HK-2 (cell line): ENCODE data around the gene OR5AU1.
"Not testable (repeated sequence)": the region's sequence is repeated elsewhere in the genome, so short reads cannot be mapped to it uniquely, and the experiment has no call there.

Experiments
- DNase-seq: peaks from one replicate; pipeline ENCODE4 v3.0.0-alpha.2; 2018; ENCODE audit not compliant: unreplicated experiment

Gene OR5AU1

DNA sequence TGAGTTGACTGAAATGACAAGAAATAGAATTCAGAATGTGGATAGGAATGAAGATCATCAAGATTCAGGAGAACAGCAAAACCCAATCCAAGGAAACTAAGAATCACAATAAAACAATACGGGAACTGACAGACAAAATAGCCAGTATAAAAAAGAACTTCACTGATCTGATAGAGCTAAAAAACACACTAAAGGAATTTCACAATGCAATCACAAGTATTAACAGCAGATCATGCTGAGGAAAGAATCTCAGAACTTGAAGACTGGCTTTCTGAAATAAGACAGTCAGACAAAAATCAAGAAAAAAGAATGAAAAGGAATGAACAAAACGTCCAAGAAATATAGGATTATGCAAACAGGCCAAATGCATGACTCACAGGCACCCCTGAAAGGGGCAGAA lies 15.3 kb upstream of the OR5AU1 start:
- DNase-seq = no peak

DNA sequence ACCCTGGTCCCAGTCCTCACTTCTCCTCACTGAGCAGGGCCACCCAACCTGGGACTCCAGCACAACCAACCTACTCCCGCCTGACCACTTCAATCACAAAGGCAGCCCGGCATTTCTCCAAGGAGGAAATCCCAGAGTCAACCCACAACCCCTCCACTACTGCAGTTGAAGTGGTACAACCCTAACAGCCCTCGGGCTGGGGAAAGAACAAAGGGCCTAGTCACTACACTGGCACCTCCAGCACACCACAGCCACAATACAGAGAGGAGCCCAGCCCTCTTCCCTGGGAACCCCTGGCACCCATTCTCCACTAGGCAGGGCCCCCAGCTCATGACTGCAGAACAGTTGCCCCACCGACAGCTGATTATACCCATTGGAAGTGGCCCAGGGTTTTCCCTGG lies 13.7 kb upstream of the OR5AU1 start:
- DNase-seq = no peak

DNA sequence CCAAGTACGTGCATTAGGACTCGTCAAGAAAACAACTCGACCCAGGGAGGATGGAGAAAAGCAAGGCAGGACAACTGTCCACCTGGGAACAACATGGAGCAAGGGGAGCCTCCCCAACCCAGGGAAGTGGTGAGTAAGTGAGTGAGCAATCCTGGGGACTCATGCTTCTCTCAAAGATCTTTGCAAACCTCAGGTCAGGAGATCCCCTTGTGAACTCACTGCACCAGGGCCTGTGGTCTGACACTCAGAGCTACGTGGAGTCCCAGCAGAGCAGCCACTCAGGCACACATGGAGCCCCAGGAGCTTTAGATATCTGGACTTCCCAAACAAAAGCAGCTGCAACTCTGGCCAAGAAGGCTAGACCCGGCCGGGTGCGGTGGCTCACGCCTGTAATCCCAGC lies 12.2 kb upstream of the OR5AU1 start:
- DNase-seq = peak; percentile 15

DNA sequence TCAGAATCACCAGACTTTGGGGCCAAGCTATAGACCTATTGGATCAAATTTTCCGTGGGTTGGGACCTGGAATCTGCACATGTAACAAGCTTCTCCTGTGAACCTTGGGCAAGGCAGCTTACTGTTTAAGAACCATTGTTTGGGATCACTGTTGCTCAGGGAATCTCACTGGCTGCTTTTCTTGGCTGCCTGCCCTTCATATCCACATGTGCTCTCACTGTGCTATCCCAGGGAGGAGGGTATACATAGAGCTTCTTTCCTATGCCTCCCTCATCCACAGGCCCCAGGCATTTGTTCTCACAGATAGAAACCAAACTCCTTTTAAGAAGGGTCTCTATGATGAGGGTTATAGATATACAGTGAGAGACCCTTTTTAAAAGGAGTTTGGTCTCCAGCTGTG lies 9.8 kb upstream of the OR5AU1 start:
- DNase-seq = not testable (repeated sequence)

DNA sequence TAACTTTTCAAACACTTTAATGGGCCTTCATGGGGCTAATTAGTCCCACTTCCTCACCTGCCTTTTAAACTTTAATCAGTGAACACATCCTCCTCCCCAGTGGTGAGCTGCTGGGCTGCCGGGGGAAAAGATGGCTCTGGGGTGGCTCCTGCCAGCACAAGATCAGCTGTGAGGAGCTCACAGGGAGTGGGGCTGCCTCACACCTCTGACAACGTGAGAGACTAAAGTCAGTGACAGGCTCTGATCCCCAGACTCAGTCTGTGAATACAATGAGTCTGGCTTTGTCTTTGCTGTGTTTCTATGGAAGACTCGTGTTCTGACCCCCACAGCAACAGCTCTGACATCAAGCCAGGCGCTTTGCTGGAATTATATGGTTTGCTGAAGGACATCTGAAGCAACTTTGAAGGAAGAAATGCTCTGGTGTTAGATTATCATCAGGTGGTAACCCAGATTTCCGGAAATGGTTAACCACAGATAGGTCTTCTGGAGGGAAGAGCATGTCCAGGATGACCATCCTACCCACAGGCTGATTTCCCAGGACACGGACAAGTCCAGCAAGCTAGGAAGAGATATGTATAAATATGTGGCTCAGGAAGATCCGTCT lies 9.2 kb upstream of the OR5AU1 start:
- not testable (repeated sequence) for DNase-seq

DNA sequence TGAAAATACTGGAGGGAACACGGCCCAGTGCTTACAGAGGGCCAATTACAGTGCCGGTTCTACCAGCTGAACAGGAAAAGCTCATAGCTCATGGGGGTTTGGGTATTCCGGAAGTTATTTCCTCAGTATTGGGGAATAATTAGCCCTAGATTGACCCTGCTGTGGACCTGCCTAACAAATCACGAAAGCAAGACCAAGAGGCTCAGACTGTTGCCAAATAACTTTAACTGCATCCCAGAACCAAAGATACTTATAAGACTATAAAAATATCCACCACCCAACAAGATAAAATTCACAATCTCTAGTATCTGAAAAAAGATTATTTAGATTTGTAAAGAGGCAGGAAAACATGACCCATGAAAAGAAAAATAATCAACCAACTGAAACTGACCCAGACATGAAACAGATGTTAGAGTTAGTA lies 8.0 kb upstream of the OR5AU1 start:
- DNase-seq = no peak

DNA sequence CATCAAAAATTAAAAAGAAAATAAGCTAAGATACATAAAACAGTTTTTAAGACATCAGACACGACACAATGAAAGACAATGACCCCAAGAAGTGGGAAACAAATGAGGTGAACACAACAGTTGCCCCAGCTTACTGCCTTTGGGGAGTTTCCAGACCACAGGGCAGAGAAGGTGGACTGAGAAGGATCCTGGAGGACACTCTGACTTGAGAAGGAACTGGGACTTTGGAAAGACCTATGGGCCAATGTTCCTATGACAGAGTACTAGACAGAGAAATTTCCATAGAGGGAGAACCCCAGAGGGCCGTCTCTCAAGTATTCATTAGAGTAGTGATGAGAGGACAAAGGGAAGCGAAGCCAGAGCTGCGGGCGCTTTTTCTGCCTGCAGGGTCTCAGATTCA lies 6.2 kb upstream of the OR5AU1 start:
- DNase-seq = no peak

DNA sequence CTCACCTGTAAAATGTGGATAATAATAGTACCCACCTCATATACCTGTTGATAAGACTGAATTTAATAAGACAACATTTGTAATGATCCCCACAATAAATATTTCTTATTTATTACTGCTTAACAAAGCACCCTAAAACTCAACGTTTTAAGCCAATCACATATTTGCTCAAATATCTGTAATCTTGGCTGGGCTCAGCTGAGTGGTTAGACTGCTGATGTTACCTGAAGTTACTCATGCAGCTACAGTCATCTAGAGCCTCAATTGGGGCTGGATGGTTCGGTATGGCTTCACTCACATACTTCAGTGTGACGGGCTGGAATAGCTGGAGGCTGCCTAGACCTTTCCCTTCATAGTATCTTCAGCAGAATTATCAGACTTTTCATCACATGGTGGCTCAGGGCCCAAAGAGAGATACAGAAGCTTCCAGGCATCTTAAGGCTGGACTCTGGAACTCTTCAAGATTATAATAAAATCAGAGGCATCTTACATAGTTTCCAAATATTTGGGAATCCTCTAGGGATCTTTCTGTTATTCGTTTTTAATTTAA lies 4.3 kb upstream of the OR5AU1 start:
- DNase-seq = no peak

DNA sequence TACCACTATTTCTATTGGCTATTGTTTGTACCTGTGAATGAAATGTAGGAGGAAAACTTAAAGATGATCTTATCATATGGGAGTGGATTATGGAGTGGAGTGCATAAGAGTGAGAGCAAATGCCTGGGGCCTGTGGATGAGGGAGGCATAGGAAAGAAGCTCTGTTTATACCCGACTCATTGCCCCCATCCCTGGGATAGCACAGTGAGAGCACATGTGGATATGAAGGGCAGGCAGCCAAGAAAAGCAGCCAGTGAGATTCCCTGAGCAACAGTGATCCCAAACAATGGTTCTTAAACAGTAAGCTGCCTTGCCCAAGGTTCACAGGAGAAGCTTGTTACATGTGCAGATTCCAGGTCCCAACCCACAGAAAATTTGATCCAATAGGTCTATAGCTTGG lies 2.3 kb upstream of the OR5AU1 start:
- not testable (repeated sequence) for DNase-seq

DNA sequence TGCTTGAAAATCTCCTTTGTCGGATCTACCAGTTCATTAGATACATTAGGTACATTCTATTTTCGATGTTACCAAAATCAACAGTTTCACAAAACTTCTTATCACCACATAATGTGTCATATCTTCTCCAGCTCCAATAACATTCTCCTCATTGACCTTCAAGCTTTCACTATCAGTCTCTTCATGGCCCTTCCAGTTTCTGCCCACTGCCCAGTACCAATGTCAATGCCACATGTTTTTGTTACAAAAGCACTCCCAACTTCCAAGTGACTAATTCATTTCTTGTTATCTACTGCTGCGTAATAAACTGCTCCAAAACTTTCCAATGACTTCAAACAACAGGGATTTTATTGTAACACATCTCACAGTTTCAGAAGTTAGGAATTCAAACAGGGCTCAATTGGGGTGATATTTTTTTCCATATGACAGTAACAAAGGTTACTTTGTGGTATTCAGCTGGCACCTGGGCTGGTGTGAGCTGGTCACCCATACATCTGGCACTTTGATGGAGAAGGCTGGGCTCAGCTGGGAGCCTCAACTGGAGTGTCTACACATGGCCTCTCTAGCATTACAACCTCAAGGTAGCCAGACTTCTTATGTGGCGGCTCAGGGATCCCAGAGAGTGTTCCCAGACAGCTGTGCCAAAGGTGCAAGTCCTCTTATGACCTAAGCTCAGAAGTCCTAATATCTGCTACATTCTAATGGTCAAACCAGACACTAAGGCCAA lies 6.1 kb downstream of the OR5AU1 start:
- no peak for DNase-seq

DNA sequence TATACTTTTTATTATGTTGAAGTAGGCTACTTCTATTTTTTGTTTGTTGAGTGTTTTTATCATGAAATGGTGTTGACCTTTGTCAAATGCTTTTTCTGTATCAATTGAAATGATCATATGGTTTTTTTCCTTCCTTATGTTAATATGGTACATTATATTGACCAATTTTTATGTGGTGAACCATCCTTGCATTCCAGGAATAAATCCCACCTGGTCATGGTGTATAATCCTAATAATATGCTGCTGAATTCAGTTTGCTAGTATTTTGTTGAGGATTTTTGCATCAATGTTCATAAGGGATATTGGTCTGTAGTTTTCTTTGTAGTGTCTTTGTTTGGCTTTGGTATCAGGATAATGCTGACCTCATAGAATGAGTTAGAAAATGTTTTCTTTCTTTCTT lies 10.4 kb downstream of the OR5AU1 start:
- no peak for DNase-seq

DNA sequence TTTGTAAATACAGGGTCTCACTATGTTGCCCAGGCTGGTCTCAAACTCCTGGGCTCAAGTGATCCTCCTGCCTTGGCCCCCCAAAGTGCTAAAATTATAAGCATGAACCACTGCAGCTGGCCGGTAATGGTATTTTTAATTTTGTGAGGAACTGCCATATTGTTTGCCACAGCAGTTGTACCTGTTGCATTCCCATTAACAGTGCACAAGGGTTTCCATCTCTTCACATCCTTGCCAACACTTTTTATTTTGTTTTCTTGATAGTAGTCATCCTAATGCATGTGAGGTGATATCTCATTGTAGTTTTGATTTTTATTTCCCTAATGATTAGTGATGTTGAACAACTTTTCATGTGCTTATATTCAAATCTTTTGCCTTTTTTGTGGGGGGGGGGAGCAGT lies 13.5 kb downstream of the OR5AU1 start:
- DNase-seq = no peak

DNA sequence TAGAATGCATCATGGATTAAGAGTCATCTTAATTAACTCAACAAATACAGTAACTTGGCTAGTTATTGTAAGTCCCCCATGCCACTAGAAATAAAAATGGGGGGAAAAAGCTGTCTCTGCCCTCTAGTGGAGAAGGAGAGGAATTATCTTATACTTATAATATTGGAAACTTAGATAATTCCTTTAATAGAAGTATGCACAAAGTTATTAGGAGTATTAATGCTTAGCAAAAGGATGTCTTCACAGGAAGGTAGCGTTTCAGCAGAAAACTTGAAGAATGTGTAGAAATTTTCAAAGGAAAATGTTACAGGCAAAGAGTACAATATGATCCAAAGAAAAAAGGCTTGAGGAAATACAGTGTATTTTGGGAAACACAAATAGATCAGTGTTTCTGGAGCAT lies 19.8 kb downstream of the OR5AU1 start:
- DNase-seq = no peak

DNA sequence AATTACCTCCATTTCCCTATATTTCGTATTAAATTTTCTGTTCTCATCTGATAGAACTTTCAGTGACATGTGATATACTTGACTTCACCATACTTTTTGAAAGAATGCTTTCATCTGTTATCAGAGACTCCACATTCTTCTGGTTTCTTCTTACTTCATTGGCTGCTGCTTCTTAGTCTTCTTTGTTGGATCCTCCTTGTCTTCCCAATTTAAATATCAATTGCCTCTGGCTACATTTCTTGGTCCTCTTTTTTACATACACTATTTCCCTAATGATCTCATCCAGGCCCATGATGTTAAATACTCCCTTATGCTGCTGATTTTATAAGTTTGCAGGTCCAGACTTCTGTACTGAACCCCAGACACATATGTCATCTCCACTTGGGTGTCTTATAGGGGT lies 22.0 kb downstream of the OR5AU1 start:
- no peak for DNase-seq

DNA sequence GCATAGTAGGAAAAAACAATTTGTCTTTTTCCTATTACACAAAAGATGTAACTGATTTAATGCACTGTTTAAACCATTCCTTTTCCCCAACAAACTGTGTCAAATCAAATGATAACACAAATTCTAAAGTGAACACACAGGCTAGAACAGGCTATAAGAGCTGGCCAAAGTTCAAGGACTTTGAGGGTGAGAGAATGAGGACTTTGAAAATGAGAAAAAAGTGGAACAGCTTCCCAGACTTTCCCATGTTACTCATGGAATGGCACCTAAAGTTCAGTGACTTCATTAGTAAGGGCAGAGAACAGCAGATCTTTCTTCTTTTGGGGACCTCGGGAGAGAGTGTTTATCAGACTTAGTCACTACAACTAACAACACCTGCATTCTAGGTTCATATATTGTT lies 32.4 kb downstream of the OR5AU1 start:
- no peak for DNase-seq

DNA sequence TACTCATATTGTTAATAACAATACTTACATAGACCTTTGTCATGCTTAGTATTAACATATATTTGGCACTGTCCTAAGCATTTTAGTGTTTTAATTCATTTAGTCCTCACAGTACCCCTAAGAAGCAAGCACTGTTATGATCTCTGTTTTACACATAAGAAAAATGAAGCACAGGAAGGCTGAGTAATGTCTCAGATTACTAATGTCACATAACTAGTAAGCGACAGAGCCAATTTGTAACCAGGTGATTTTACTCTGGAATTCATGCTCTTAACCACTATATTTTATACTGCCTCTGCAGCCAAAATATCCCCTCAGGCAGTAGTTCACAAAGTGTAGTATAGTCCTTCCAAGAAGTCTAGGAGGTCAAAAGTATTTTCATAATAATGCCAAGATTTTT lies 34.7 kb downstream of the OR5AU1 start:
- no peak for DNase-seq

DNA sequence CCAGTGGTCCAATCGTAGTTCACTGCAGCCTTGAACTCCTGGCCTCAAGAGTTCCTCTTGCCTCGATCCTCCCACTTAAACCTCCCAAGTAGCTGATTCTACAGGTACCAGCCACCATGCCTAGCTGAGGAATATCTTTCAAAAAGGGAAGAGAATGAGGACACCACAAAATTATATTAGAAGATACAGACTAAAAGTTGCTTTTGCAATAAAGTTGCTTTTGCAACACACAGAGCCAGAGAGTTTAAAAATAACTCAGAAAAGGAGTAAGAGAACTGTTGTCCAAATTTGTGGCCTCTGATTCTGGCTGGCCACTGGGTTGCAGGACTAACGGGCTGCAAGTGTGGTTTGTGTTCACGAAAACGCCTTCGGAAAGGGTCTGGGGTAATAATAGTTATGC lies 35.2 kb downstream of the OR5AU1 start:
- DNase-seq = no peak

DNA sequence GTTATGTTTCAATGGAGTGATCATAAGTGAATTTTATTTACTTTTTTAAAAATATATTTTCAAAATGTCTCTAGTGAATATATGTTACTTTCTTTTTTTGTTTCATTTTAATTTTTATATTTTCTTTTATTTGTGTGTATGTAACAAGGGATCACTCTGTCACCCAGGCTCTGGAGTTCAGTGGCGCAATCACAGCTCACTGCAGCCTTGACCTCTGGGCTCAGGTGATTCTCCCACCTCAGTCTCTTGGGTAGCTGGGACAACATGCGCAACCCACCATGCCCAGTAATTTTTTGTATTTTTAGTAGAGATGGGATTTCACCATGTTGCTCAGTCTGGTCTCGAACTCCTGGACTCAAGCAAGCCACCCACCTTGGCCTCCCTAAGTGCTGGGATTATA lies 36.9 kb downstream of the OR5AU1 start:
- no peak for DNase-seq

DNA sequence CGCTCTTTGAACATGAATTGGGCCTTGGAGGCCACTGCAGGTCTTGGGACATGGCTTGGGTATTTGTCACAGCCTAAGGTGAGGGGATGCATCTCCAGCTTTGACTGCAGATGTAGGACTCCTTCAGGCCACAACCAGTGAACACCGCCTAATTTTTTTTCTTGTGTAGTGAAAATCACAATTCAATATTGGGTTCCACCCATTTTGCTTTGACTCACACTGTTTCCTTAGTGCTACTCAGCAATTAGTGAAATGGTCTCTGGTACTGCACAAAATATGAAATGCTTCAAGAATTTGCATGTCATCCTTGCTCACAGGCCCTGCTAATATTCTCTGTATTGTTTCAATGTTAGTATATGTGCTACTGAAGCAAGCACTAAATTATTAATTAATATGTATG lies 42.5 kb downstream of the OR5AU1 start:
- no peak for DNase-seq

DNA sequence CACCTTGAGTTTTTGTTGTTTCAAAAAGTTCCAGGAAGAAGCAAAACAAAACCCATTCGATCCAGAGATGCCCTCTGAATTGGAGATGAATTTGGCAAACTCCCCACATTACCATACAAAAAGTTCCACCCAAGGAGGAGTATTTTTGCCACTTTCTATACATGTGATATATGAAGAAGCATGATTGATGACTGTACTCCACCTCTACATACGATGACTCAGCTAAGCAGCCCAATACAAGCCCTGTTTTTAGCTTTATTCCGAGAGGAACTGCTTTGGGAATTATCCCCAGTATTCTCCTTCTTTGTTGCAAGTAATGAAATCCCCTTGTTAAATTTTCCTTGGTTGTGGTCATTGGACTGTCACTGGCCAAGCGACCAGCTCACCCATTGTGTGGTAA lies 43.6 kb downstream of the OR5AU1 start:
- DNase-seq = no peak

DNA sequence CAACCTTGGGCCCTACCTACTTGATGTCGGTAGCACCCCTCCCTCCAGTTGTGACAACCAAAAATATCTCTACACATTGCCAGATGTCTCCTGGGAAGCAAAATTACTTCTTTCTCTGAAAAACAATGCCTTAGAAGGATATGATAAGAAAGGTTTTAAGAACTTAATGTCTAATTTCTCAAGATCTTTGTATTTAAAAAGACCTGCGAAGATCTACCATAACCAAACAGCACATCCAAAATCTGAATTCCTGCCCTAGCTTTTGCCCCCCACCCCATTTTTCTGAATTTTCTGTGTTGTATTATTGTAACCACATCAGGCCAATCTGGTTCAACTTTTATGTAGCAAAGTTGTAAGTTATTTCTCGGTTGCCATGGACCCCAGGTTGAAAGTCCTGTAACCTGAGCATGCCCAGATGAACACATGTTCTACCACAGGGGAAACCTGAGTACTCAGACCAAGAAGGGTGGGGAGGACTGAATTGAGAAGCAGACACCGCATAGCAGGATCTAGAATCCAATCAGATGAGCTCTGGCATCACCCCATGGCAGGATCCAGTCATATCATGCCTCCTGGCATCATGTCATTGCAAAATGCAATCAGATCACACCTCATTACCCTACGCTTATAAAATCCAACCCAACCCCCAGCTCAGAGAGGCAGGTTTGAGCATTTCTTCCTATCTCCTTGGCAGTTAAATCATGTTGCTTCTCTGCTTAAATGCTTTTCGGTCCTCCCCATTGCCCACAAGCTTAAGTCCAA lies 46.3 kb downstream of the OR5AU1 start:
- no peak for DNase-seq

DNA sequence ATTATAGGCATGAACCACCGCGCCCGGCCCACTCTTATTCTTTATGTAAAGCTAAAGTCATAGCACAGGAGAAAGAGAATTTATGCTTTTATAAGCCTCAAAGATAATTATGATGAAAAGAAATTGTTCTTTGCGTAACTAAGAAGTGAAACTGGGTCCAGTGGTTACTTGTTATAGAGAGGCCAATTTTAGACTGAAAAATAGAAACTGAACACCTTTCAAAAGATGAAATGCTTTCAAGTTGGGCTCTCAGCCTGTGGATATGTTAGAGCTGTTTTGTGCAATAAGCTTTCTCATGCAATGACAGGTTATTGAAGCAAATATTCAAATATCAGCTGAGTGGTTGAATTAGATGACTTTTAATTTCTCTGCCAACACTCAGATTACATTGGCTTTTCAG lies 47.1 kb downstream of the OR5AU1 start:
- DNase-seq = no peak

DNA sequence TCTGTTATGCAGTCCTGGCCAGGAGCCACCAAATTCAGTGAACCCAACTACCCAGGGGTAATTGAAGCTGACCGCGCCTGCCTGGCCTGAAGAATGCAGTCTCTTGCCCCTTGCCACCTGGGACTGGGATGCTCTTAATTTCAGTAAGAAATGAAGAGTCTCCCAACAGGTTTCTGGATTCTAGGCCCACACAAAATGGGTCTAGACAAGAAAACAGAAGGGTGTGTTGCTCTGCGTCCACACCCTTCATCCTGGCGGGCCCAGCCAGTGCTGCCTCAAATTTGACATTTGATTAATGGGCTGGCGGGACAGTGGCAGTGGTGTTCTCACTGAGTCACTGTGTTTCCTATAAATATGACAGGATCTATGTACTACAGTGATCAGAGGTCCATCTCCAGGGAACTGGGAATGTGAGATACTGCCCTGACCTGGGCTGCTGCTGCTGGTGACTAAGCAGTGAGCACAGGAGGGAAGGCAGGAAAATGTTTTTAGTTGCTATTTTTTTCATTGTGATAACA lies 48.5 kb downstream of the OR5AU1 start:
- DNase-seq = no peak
